Caco-2 (cell line): ENCODE results near the gene ICA1. TPM values are rescaled to one million over a fixed set of nuclear protein-coding genes. Genes with fewer than 3 reads are reported as not detected.

Source experiments
- BruUV-seq: library from RNA; stranded (reverse); fragments of 400-500 nt; replicated peaks from 2 replicates; lab custom pipeline; 2021; lab: Mats Ljungman, UMichigan
- CTCF ChIA-PET: fragments of 300-600 bp; sonication (Branson Sonifier 250); formaldehyde crosslinking; loops from one replicate; lab custom pipeline; 2022; ENCODE audit warnings: antibody characterized with exemption; lab: Charles Lee
- POLR2A ChIA-PET: fragments of 300-600 bp; sonication (Branson Sonifier 250); formaldehyde crosslinking; loops from one replicate; lab custom pipeline; 2022; ENCODE audit warnings: antibody characterized with exemption; lab: Charles Lee
- DNase-seq, 2 experiments: peaks; one replicate each; pipeline versions ENCODE4 v3.0.0 to v3.0.0-alpha.2; 2020 to 2022
- H3K27me3 ChIP-seq: replicated peaks from 2 replicates; pipeline ENCODE4 v1.6.0; 2011; ENCODE audit warnings: low read length; ENCODE audit not compliant: control insufficient read depth, insufficient read depth
- H3K36me3 ChIP-seq: 2 replicates; pipeline ENCODE4 v1.5.1; 2011; ENCODE audit warnings: low read length; ENCODE audit not compliant: control insufficient read depth, insufficient read depth
- H3K4me1 ChIP-seq: fragments of 250-450 bp; sonication (Bioruptor Pico); 2 replicates; pipeline ENCODE4 v1.5.1; 2020; ENCODE audit warnings: mild to moderate bottlenecking
- H3K4me3 ChIP-seq: 2 replicates; pipeline ENCODE4 v1.5.1; 2011; ENCODE audit warnings: low read depth, mild to moderate bottlenecking, control low read depth, low read length
- H3K9me3 ChIP-seq: fragments of 250-450 bp; sonication (Bioruptor Pico); 2 replicates; pipeline ENCODE4 v1.5.1; 2020; ENCODE audit warnings: mild to moderate bottlenecking, moderate library complexity
- H3K27ac Mint-ChIP-seq: one replicate; pipeline ENCODE4 v1.8.0; 2022; ENCODE audit warnings: mixed read lengths; ENCODE audit not compliant: unreplicated experiment
- H3K27me3 Mint-ChIP-seq: one replicate; pipeline ENCODE4 v1.8.0; 2022; ENCODE audit warnings: mixed read lengths; ENCODE audit not compliant: insufficient read depth, unreplicated experiment
- H3K36me3 Mint-ChIP-seq: one replicate; pipeline ENCODE4 v1.8.0; 2022; ENCODE audit warnings: mild to moderate bottlenecking, mixed read lengths; ENCODE audit not compliant: insufficient read depth, unreplicated experiment
- H3K4me1 Mint-ChIP-seq: one replicate; pipeline ENCODE4 v1.8.0; 2022; ENCODE audit warnings: low read depth, mixed read lengths; ENCODE audit not compliant: unreplicated experiment
- H3K4me3 Mint-ChIP-seq: one replicate; pipeline ENCODE4 v1.8.0; 2022; ENCODE audit warnings: mild to moderate bottlenecking, moderate library complexity, mixed read lengths; ENCODE audit not compliant: unreplicated experiment
- H3K9me3 Mint-ChIP-seq: one replicate; pipeline ENCODE4 v1.8.0; 2022; ENCODE audit warnings: mixed read lengths; ENCODE audit not compliant: unreplicated experiment
- CTCF ChIP-seq, 2 experiments: fragments of 200-600 bp in 1 of 2; IDR thresholded peaks; 1 replicate in 1 of 2; 2 replicates in 1 of 2; pipeline versions ENCODE4 v1.5.1 to v1.8.0; 2011 to 2022; ENCODE audit warnings: antibody characterized with exemption in 1 of 2, control low read depth in 1 of 2, inconsistent platforms in 1 of 2, low read depth in 1 of 2, low read length in 1 of 2, mild to moderate bottlenecking in 1 of 2, moderate library complexity in 1 of 2; ENCODE audit not compliant: insufficient read depth in 1 of 2, severe bottlenecking in 1 of 2, unreplicated experiment in 1 of 2
- intact Hi-C: fragments of 100-400 bp; cut with micrococcal nuclease; formaldehyde crosslinking; loops from one replicate; pipeline ENCODE4 v1.10.0; 2022; ENCODE audit not compliant: unreplicated experiment
- total RNA-seq: library from RNA; stranded (reverse); gene quantifications from 2 replicates; pipeline ENCODE4 v1.2.3, GENCODE V29; 2022

The ICA1 gene
- total RNA-seq, 1 experiment from 2014 or later: 34.2 TPM

- BruUV-seq: no TSS peak
- Mint-ChIP-seq H3K4me1 (no peaks in the 10 kb centered on the region), H3K36me3 (no peaks in the 10 kb centered on the region), H3K9me3 (no peaks in the 10 kb centered on the region), H3K27me3 (no peaks in the 10 kb centered on the region), H3K27ac (no peak overlapping the region), H3K4me3 (no peak overlapping the region)
- Histone ChIP-seq H3K27me3 (no peaks in the 10 kb centered on the region), H3K9me3 (no peaks in the 10 kb centered on the region), H3K4me1 (no peaks in the 10 kb centered on the region), H3K36me3 (no peaks in the 10 kb centered on the region), H3K4me3 (no peak overlapping the region)
- no peak for DNase-seq
- no peak for TF ChIP-seq CTCF (IDR thresholded peaks at IDR 0.05; ENCODE audit: insufficient read depth in 1 of 2, low read depth in 1 of 2, low read length in 1 of 2, severe bottlenecking in 1 of 2, unreplicated experiment in 1 of 2)
- ChIA-PET POLR2A (no interaction called here), CTCF (no interaction called here)
- intact Hi-C loops: no loop called here
These were observed 136.1 kb downstream of the ICA1 start for GRCh38 chr7:8125680-8126444.

DNA sequence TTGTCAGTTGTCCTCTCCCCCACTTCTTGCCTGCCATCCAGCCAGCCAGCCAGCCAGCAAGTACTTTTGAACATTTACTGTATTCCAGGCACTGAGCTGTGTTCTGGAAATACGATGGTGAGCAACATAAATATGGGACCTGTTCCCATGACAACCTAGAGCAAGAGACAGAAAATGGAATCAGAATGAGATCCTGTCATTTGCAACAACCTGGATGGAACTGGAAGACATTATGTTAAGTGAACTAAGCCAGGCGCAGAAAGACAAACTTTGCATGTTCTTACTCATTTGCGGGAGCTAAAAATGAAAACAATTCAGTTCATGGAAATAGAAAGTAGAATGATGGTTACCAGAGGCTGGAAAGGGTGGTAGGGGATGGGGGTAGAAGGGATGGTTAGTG is 140.7 kb downstream of the ICA1 start:
- no peaks in the 10 kb centered on the region for H3K27me3 ChIP-seq
- Mint-ChIP-seq H3K27me3 (no peaks in the 10 kb centered on the region), H3K36me3 (no peaks in the 10 kb centered on the region), H3K9me3 (no peaks in the 10 kb centered on the region), H3K27ac (no peak overlapping the region), H3K4me1 (no peaks in the 10 kb centered on the region), H3K4me3 (no peak overlapping the region)
- intact Hi-C loops: no loop called here
- TF ChIP-seq CTCF (IDR thresholded peaks at IDR 0.05; ENCODE audit: insufficient read depth in 1 of 2, low read depth in 1 of 2, low read length in 1 of 2, severe bottlenecking in 1 of 2, unreplicated experiment in 1 of 2): no peak
- no peaks in the 10 kb centered on the region for H3K9me3 ChIP-seq
- no peak for DNase-seq
- no peaks in the 10 kb centered on the region for H3K4me1 ChIP-seq
- ChIA-PET POLR2A (no interaction called here), CTCF (no interaction called here)
- H3K4me3 ChIP-seq: no peak overlapping the region
- H3K36me3 ChIP-seq: no peaks in the 10 kb centered on the region
- BruUV-seq: no TSS peak

DNA sequence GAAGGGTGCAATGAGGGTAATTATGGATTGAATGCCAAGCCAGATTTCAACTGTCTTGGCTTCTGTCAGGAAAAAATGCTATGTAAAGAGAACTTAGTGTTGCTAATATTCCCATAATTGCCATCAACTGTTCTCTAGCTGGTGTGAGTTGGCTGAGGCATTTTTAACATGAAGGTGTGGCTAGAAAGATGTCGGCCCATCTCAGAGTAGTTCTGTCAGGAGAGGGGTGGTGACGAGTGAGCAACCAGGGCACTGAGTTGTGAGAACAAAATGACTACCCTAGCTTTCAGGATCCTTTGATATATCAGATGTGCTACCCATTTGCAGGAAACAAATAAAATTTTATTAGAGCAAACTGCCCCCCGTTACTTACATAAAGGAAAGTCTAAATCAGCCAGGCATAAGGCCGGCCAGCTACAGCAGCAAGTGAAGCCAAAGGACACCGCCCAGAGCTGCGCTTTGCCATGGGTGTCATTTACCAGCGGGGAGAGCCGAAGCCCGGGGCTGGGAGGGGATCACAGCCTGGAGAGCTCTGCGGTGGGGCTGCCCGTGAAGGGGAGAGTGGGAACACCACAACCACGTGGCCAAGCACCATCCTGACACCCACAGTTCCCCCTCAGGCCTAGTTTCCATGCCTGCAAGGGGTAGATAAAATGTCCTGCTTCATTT is 141.4 kb downstream of the ICA1 start:
- Histone ChIP-seq H3K36me3 (no peaks in the 10 kb centered on the region), H3K27me3 (no peaks in the 10 kb centered on the region), H3K4me3 (no peak overlapping the region), H3K9me3 (no peaks in the 10 kb centered on the region), H3K4me1 (no peaks in the 10 kb centered on the region)
- Mint-ChIP-seq H3K27me3 (no peaks in the 10 kb centered on the region), H3K4me3 (no peak overlapping the region), H3K4me1 (no peaks in the 10 kb centered on the region), H3K36me3 (no peaks in the 10 kb centered on the region), H3K9me3 (no peaks in the 10 kb centered on the region), H3K27ac (no peak overlapping the region)
- CTCF ChIA-PET: no interaction called here
- intact Hi-C loops: no loop called here
- no peak for DNase-seq
- POLR2A ChIA-PET: no interaction called here
- TF ChIP-seq CTCF (IDR thresholded peaks at IDR 0.05; ENCODE audit: insufficient read depth in 1 of 2, low read depth in 1 of 2, low read length in 1 of 2, severe bottlenecking in 1 of 2, unreplicated experiment in 1 of 2): no peak
- no TSS peak for BruUV-seq
